22Rv1 (cell line): ENCODE results near the gene SLC1A7.

Experiments used
- CTCF ChIP-seq: fragments of 450-650 bp; IDR thresholded peaks from 2 replicates; pipeline ENCODE4 v1.5.1; 2017; ENCODE audit warnings: mild to moderate bottlenecking
- ZFX ChIP-seq: fragments of 450-650 bp; IDR thresholded peaks from 2 replicates; pipeline ENCODE4 v1.6.1; 2017; ENCODE audit warnings: antibody characterized with exemption, borderline replicate concordance

- TF ChIP-seq CTCF: no peak
- TF ChIP-seq ZFX: no peak
Observed at GRCh38 chr1:53128401-53128800, 14.0 kb downstream of the SLC1A7 start.
